B cell (primary cell): ENCODE data around the gene MMP12. TPM values are rescaled to one million over a fixed set of nuclear protein-coding genes. Genes with fewer than 3 reads are reported as not detected.

Experiments used
- ATAC-seq: fragments of 200-7000 bp; cut with Tn5 transposase; one replicate; pipeline ENCODE4 v1.10.0; 2021; ENCODE audit warnings: low read depth, mild to moderate bottlenecking, moderate number of reproducible peaks, moderate library complexity
- CTCF ChIA-PET: fragments of 350-600 bp; sonication (Branson Sonifier 250); formaldehyde crosslinking; loops from one replicate; lab custom pipeline; 2021; ENCODE audit warnings: antibody characterized with exemption, inconsistent platforms; lab: Charles Lee
- POLR2A ChIA-PET: fragments of 350-600 bp; sonication (Branson Sonifier 250); formaldehyde crosslinking; loops from one replicate; lab custom pipeline; 2021; ENCODE audit warnings: antibody characterized with exemption; lab: Charles Lee
- DNase-seq: peaks from one replicate; pipeline ENCODE4 v3.0.0; 2013
- H2AFZ ChIP-seq: 2 replicates; pipeline ENCODE4 v1.6.1; 2012; ENCODE audit warnings: mild to moderate bottlenecking, low read depth, low read length; ENCODE audit not compliant: insufficient read depth, poor library complexity, severe bottlenecking
- H3K27ac ChIP-seq, 2 donors: 1 replicate in 1 of 2; 2 replicates in 1 of 2; pipeline ENCODE4 v1.5.1; 2012 to 2013; ENCODE audit warnings: low read length in 2 of 2, mild to moderate bottlenecking in 2 of 2, moderate library complexity in 1 of 2
- H3K27me3 ChIP-seq, 4 experiments: fragments of 200-600 bp in 1 of 4; sonication (generic) in 1 of 4; replicated peaks in 1 of 4; 1 replicate in 2 of 4; 2 replicates in 2 of 4; pipeline versions ENCODE4 v1.6.1 to v1.7.0; 2013 to 2016; ENCODE audit warnings: low read length in 3 of 4, mild to moderate bottlenecking in 2 of 4, mixed read lengths in 1 of 4, moderate library complexity in 1 of 4; ENCODE audit not compliant: insufficient read depth in 4 of 4, control insufficient read depth in 3 of 4; ENCODE audit errors: control extremely low read depth in 1 of 4
- H3K36me3 ChIP-seq, 2 experiments: replicated peaks in 1 of 2; 1 replicate in 1 of 2; 2 replicates in 1 of 2; pipeline versions ENCODE4 v1.6.1 to v1.7.1; 2013; ENCODE audit warnings: low read length in 1 of 2; ENCODE audit not compliant: insufficient read depth in 2 of 2, control insufficient read depth in 1 of 2; ENCODE audit errors: control extremely low read depth in 1 of 2, extremely low read depth in 1 of 2
- H3K4me1 ChIP-seq, 2 donors: fragments of 200-600 bp in 1 of 2; sonication (generic) in 1 of 2; 1 replicate in 1 of 2; 2 replicates in 1 of 2; pipeline versions ENCODE4 v1.5.1 to v1.6.1; 2013 to 2017; ENCODE audit warnings: low read length in 2 of 2; ENCODE audit not compliant: control insufficient read depth in 2 of 2, insufficient read depth in 2 of 2
- H3K4me2 ChIP-seq: replicated peaks from 2 replicates; pipeline ENCODE3; 2012; ENCODE audit warnings: mild to moderate bottlenecking, low read depth, low read length; ENCODE audit not compliant: poor library complexity, severe bottlenecking
- H3K4me3 ChIP-seq, 5 experiments: fragments of 200-600 bp in 1 of 5; sonication (generic) in 1 of 5; 1 replicate in 3 of 5; 2 replicates in 2 of 5; pipeline versions ENCODE4 v1.5.1 to v1.7.0; 2011 to 2016; ENCODE audit warnings: low read length in 4 of 5, mild to moderate bottlenecking in 4 of 5, low read depth in 2 of 5, control low read depth in 1 of 5, moderate library complexity in 1 of 5; ENCODE audit not compliant: insufficient read depth in 1 of 5; ENCODE audit errors: control extremely low read depth in 1 of 5, extremely low read depth in 1 of 5
- H3K79me2 ChIP-seq: fragments of 200-600 bp; sonication (generic); one replicate; pipeline ENCODE4 v1.6.0; 2016; ENCODE audit warnings: low read length; ENCODE audit not compliant: control insufficient read depth, insufficient read depth
- H3K9ac ChIP-seq: fragments of 200-600 bp; sonication (generic); 2 replicates; pipeline ENCODE4 v1.6.1; 2017; ENCODE audit warnings: mild to moderate bottlenecking, low read length, moderate library complexity
- H3K9me3 ChIP-seq, 3 donors: one replicate each; pipeline versions ENCODE4 v1.6.1 to v1.7.1; 2013; ENCODE audit warnings: low read length in 2 of 3; ENCODE audit not compliant: control insufficient read depth in 2 of 3, insufficient read depth in 1 of 3; ENCODE audit errors: control extremely low read depth in 1 of 3
- H4K20me1 ChIP-seq: 2 replicates; pipeline ENCODE4 v1.6.0; 2012; ENCODE audit warnings: mild to moderate bottlenecking, low read length; ENCODE audit not compliant: insufficient read depth, control insufficient read depth, poor library complexity, severe bottlenecking
- H3K27ac Mint-ChIP-seq: one replicate; pipeline ENCODE4 v1.8.0; 2021; ENCODE audit warnings: mixed read lengths
- H3K27me3 Mint-ChIP-seq: one replicate; pipeline ENCODE4 v1.8.0; 2021; ENCODE audit warnings: mixed read lengths
- H3K4me1 Mint-ChIP-seq: one replicate; pipeline ENCODE4 v1.8.0; 2021; ENCODE audit warnings: mixed read lengths
- H3K4me3 Mint-ChIP-seq: one replicate; pipeline ENCODE4 v1.8.0; 2021; ENCODE audit warnings: mixed read lengths
- H3K9me3 Mint-ChIP-seq: one replicate; pipeline ENCODE4 v1.8.0; 2022; ENCODE audit warnings: mixed read lengths; ENCODE audit not compliant: insufficient read depth
- EZH2 ChIP-seq: IDR thresholded peaks from 2 replicates; pipeline ENCODE4 v1.6.1; 2012; ENCODE audit warnings: borderline replicate concordance, low read depth, mild to moderate bottlenecking, moderate library complexity, low read length; ENCODE audit not compliant: insufficient read depth, poor library complexity, severe bottlenecking
- WGBS: methylation state at CpG from one replicate; pipeline ENCODE4 v1.1.5; 2013; ENCODE audit warnings: missing lambda C conversion rate; ENCODE audit not compliant: insufficient coverage; 5-methylcytosine and 5-hydroxymethylcytosine counted together
- intact Hi-C: fragments of 100-400 bp; cut with micrococcal nuclease; formaldehyde crosslinking; loops from one replicate; pipeline ENCODE4 v1.10.0; 2022
- polyA plus RNA-seq: library from polyadenylated mRNA; depleted of rRNA; stranded (reverse); fragments of >200 nt; gene quantifications from 2 replicates; pipeline ENCODE4 v1.2.3, GENCODE V29; 2012
- total RNA-seq, 2 donors: library from RNA; stranded (reverse); fragments of 120-200 nt in 1 of 2; gene quantifications; 1 replicate in 1 of 2; 2 replicates in 1 of 2; pipeline versions ENCODE4 v1.2.3 to v1.2.4, GENCODE V29; 2013 to 2022

The MMP12 gene
- total and polyA plus RNA-seq, 2 donors (not counting 1 experiment from before 2014, with no cell fraction given): not detected

- Histone ChIP-seq H3K9ac (no peak overlapping the region), H3K4me1 (no peaks in the 10 kb centered on the region), H3K27ac (no peak overlapping the region), H3K27me3 (peaks cover 0 to 4% (median 0%) of the 10 kb centered on the region in 4 experiments), H3K36me3 (no peaks in the 10 kb centered on the region), H3K9me3 (peaks cover 0 to 2% (median 0%) of the 10 kb centered on the region in 3 donors), H4K20me1 (no peaks in the 10 kb centered on the region), H3K4me2 (no peak overlapping the region), H3K79me2 (no peaks in the 10 kb centered on the region), H2AFZ (no peak overlapping the region), H3K4me3 (no peak overlapping the region)
- H3K27ac Mint-ChIP-seq: no peak overlapping the region
- DNase-seq (no peak), ATAC-seq (no peak)
- H3K9me3 Mint-ChIP-seq: no peaks in the 10 kb centered on the region
- intact Hi-C loops: no loop called here
- H3K4me1 Mint-ChIP-seq: peaks cover 2% of the 10 kb centered on the region
- CTCF ChIA-PET: no interaction called here
- POLR2A ChIA-PET: no interaction called here
- no peak for TF ChIP-seq EZH2
- WGBS: 92% methylated on average over 2 of the region's 3 CpGs
- no peak overlapping the region for H3K4me3 Mint-ChIP-seq
- peaks cover 22% of the 10 kb centered on the region for H3K27me3 Mint-ChIP-seq
These were observed 38.4 kb downstream of the MMP12 start for GRCh38 chr11:102836290-102836875.

- WGBS: 100% methylated on average over 2 of the region's 2 CpGs
- ChIA-PET CTCF (no interaction called here), POLR2A (no interaction called here)
- Histone ChIP-seq H3K27ac (no peak overlapping the region), H3K36me3 (no peaks in the 10 kb centered on the region), H3K79me2 (no peaks in the 10 kb centered on the region), H3K4me1 (no peaks in the 10 kb centered on the region), H3K9me3 (peaks cover 0 to 4% (median 0%) of the 10 kb centered on the region in 3 donors), H3K9ac (no peak overlapping the region), H2AFZ (no peak overlapping the region), H3K27me3 (peaks cover 0 to 11% (median 0%) of the 10 kb centered on the region in 4 experiments), H3K4me2 (no peak overlapping the region), H4K20me1 (no peaks in the 10 kb centered on the region), H3K4me3 (no peak overlapping the region)
- H3K27me3 Mint-ChIP-seq: peaks cover 37% of the 10 kb centered on the region
- intact Hi-C loops: no loop called here
- DNase-seq: no peak
- peaks cover 2% of the 10 kb centered on the region for H3K4me1 Mint-ChIP-seq
- no peak overlapping the region for H3K4me3 Mint-ChIP-seq
- no peaks in the 10 kb centered on the region for H3K9me3 Mint-ChIP-seq
- ATAC-seq: no peak
- no peak for TF ChIP-seq EZH2
- H3K27ac Mint-ChIP-seq: no peak overlapping the region
These were observed 41.1 kb downstream of the MMP12 start for GRCh38 chr11:102833731-102834130.
